Erythroblast (primary cell): Measurements from ENCODE around the gene PIP5K1A.
"Not testable (repeated sequence)": the region's sequence is repeated elsewhere in the genome, so short reads cannot be mapped to it uniquely, and the experiment has no call there.

Source experiments
- GATA1 ChIP-seq: IDR thresholded peaks from 2 replicates; pipeline ENCODE4 v1.6.1; 2011; ENCODE audit warnings: low read depth, mild to moderate bottlenecking, control low read depth, low read length, moderate library complexity
- POLR2A ChIP-seq: IDR thresholded peaks from 2 replicates; pipeline ENCODE4 v1.6.1; 2011; ENCODE audit warnings: mild to moderate bottlenecking, low read length

GRCh38 chr1:151194894-151195594 is 3.3 kb upstream of the PIP5K1A start:
- not testable (repeated sequence) for TF ChIP-seq POLR2A, GATA1
